PC-3 (cell line): ENCODE data around the gene CERS1. TPM values are rescaled to one million over a fixed set of nuclear protein-coding genes. Genes with fewer than 3 reads are reported as not detected.
A peak's percentile ranks its signal among the peaks of the same experiment; 100 is the strongest.

Experiments
- ATAC-seq: fragments of 200-7000 bp; cut with Tn5 transposase; 2 replicates; pipeline ENCODE4 v1.9.1; 2020; ENCODE audit warnings: mild to moderate bottlenecking, moderate library complexity
- BruUV-seq: library from RNA; stranded (reverse); fragments of 400-500 nt; replicated peaks from 2 replicates; lab custom pipeline; 2021; lab: Mats Ljungman, UMichigan
- CTCF ChIA-PET: fragments of 300-600 bp; sonication (Branson Sonifier 250); formaldehyde crosslinking; loops from one replicate; lab custom pipeline; 2022; ENCODE audit warnings: antibody characterized with exemption; lab: Charles Lee
- POLR2A ChIA-PET: fragments of 300-600 bp; sonication (Branson Sonifier 250); formaldehyde crosslinking; loops from one replicate; lab custom pipeline; 2022; ENCODE audit warnings: antibody characterized with exemption; ENCODE audit not compliant: unreplicated experiment; lab: Charles Lee
- DNase-seq: peaks from one replicate; pipeline ENCODE4 v3.0.0-alpha.2; 2015
- H2AFZ ChIP-seq: fragments of 300-600 bp; sonication (generic); 2 replicates; pipeline ENCODE4 v1.6.0; 2016; ENCODE audit warnings: antibody characterized with exemption, low read length
- H3F3A ChIP-seq: fragments of 300-600 bp; sonication (generic); one replicate; pipeline ENCODE4 v1.6.0; 2017; ENCODE audit warnings: antibody characterized with exemption, low read length, control low read depth, mild to moderate bottlenecking; ENCODE audit not compliant: unreplicated experiment
- H3K27ac ChIP-seq: fragments of 300-600 bp; sonication (generic); 2 replicates; pipeline ENCODE4 v1.5.1; 2016; ENCODE audit warnings: mild to moderate bottlenecking, low read length
- H3K27me3 ChIP-seq: fragments of 300-600 bp; sonication (generic); 2 replicates; pipeline ENCODE4 v1.6.1; 2016; ENCODE audit warnings: low read length, mixed read lengths
- H3K36me3 ChIP-seq: fragments of 300-600 bp; sonication (generic); 2 replicates; pipeline ENCODE4 v1.6.1; 2016; ENCODE audit warnings: low read depth, mixed run types, low read length, mixed read lengths
- H3K4me1 ChIP-seq: fragments of 300-600 bp; sonication (generic); 2 replicates; pipeline ENCODE4 v1.5.1; 2016; ENCODE audit warnings: low read length; ENCODE audit not compliant: insufficient read depth
- H3K4me2 ChIP-seq: fragments of 300-600 bp; sonication (generic); 2 replicates; pipeline ENCODE4 v1.6.0; 2016; ENCODE audit warnings: low read length
- H3K4me3 ChIP-seq: fragments of 300-600 bp; sonication (generic); 2 replicates; pipeline ENCODE4 v1.5.1; 2016; ENCODE audit warnings: mild to moderate bottlenecking, low read length, mixed read lengths
- H3K79me2 ChIP-seq: fragments of 300-600 bp; sonication (generic); 2 replicates; pipeline ENCODE4 v1.6.1; 2017; ENCODE audit warnings: low read length, mixed read lengths
- H3K9ac ChIP-seq: fragments of 300-600 bp; sonication (generic); 2 replicates; pipeline ENCODE4 v1.6.0; 2016; ENCODE audit warnings: mild to moderate bottlenecking, low read length
- H3K9me2 ChIP-seq: fragments of 300-600 bp; sonication (generic); replicated peaks from 2 replicates; pipeline ENCODE4 v1.6.1; 2016; ENCODE audit warnings: mixed run types, low read length, mixed read lengths
- H3K9me3 ChIP-seq: fragments of 300-600 bp; sonication (generic); 2 replicates; pipeline ENCODE4 v1.6.1; 2016; ENCODE audit warnings: low read length, mixed read lengths
- H4K20me1 ChIP-seq: fragments of 300-600 bp; sonication (generic); 2 replicates; pipeline ENCODE4 v1.6.1; 2016; ENCODE audit warnings: low read length, mixed read lengths
- EZH2 ChIP-seq: fragments of 300-600 bp; sonication (generic); IDR thresholded peaks from one replicate; pipeline ENCODE4 v1.6.1; 2017; ENCODE audit warnings: antibody characterized with exemption, mild to moderate bottlenecking, low read length; ENCODE audit not compliant: unreplicated experiment
- EZH2phosphoT487 ChIP-seq: fragments of 300-600 bp; sonication (generic); IDR thresholded peaks from 2 replicates; pipeline ENCODE4 v1.6.1; 2018; ENCODE audit warnings: mild to moderate bottlenecking, antibody characterized with exemption, low read length, borderline replicate concordance
- intact Hi-C: fragments of 100-400 bp; cut with micrococcal nuclease; formaldehyde crosslinking; loops from 2 replicates; pipeline ENCODE4 v1.9.0; 2023
- total RNA-seq: library from RNA; depleted of rRNA; stranded (reverse); fragments of >200 nt; gene quantifications from 2 replicates; pipeline ENCODE4 v1.2.3, GENCODE V29; 2014
- TF ChIP-seq, protein P1 (sequence below): fragments of 300-600 bp; sonication (generic); conservative IDR thresholded peaks from 2 replicates; pipeline ENCODE4 v1.5.1; 2017; ENCODE audit warnings: antibody characterized with exemption, low read depth, mild to moderate bottlenecking, low read length

CERS1 gene
- total RNA-seq, 1 experiment from 2014 or later, result 0.95 TPM

DNA sequence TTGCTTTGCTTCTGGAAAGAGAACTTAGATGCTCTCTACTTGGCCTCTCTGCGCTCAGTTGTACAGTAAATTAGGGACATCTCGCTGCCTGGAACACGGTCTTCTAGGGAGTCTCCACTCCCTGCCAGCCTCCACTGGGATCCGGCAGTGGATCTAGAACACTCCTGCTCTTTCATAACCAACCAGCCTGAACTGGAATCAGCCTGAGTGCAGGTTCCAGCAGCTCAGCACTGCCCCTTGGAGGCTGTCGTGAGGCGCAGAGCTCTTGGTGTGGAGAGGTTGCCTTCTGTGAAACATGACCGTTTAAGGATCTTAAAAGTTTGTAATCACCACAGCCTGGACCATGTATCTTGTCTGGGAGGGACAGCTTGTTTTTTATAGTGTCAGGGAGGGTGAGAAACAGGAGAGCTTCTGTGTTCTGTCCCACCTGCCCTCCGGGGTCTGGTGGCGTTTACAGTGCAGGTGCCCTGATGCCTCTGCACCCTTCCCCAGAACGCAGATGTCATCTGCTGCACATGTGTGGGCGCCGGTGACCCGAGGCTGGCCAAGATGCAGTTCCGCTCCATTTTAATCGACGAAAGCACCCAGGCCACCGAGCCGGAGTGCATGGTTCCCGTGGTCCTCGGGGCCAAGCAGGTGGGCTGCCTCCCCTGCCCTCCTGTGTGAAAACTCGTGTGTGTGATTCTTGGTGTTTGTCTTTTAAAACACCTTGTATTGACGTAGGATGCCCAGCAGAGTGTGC, 39.4 kb downstream of the CERS1 start:
- ATAC-seq (peak; percentile 70), DNase-seq (peak; percentile 30)
- Histone ChIP-seq H3K36me3 (peaks cover 76% of the 10 kb centered on the region), H3K9me3 (no peaks in the 10 kb centered on the region), H3F3A (no peaks in the 10 kb centered on the region), H2AFZ (no peak overlapping the region), H4K20me1 (0 out of 2 replicates have a peak, but pooled peaks cover 5% of the 10 kb centered on the region), H3K27me3 (no peaks in the 10 kb centered on the region), H3K9ac (no peak overlapping the region), H3K79me2 (no peaks in the 10 kb centered on the region), H3K4me1 (no peaks in the 10 kb centered on the region), H3K27ac (no peak overlapping the region), H3K4me3 (no peak overlapping the region), H3K4me2 (no peak overlapping the region), H3K9me2 (no peaks in the 10 kb centered on the region)
- TF ChIP-seq, protein P1, sequence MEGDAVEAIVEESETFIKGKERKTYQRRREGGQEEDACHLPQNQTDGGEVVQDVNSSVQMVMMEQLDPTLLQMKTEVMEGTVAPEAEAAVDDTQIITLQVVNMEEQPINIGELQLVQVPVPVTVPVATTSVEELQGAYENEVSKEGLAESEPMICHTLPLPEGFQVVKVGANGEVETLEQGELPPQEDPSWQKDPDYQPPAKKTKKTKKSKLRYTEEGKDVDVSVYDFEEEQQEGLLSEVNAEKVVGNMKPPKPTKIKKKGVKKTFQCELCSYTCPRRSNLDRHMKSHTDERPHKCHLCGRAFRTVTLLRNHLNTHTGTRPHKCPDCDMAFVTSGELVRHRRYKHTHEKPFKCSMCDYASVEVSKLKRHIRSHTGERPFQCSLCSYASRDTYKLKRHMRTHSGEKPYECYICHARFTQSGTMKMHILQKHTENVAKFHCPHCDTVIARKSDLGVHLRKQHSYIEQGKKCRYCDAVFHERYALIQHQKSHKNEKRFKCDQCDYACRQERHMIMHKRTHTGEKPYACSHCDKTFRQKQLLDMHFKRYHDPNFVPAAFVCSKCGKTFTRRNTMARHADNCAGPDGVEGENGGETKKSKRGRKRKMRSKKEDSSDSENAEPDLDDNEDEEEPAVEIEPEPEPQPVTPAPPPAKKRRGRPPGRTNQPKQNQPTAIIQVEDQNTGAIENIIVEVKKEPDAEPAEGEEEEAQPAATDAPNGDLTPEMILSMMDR, result peak; percentile 54
- TF ChIP-seq EZH2phosphoT487, result no peak
- POLR2A ChIA-PET, result no interaction called here
- CTCF ChIA-PET, result interaction anchor here (0.6 kb wide), 1 partner anchor 24 kb away, joined by 5 read pairs; no protein-coding TSS in a partner anchor
- intact Hi-C loops, result no loop called here
- BruUV-seq, result no TSS peak

DNA sequence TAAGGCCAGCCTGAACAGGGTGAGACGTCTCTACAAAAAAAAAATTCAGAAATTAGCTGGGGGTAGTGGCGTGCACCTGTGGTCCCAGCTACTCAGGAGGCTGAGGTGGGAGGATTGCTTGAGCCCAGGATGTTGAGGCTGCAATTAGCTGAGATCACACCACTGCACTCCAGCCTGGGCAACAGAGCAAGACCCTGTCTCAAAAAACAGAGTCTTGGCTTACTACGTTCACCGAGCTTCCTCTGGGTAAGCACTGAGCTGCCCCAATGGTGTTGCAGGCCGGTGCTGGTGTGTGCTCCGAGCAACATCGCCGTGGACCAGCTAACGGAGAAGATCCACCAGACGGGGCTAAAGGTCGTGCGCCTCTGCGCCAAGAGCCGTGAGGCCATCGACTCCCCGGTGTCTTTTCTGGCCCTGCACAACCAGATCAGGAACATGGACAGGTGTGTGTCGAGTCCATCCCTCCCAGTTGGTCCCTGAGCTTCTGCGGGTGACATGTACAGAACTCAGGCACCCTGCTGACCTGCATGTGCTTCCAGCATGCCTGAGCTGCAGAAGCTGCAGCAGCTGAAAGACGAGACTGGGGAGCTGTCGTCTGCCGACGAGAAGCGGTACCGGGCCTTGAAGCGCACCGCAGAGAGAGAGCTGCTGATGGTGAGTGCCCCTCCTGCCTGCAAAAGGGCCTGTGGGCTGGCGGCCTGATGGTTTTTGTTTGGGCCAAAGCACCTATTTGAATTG, 40.1 kb downstream of the CERS1 start:
- no peaks in the 10 kb centered on the region for H3K9me3 ChIP-seq
- no peak overlapping the region for H3K4me2 ChIP-seq
- TF ChIP-seq EZH2, result no peak
- TF ChIP-seq, protein P1, result no peak
- no peak for TF ChIP-seq EZH2phosphoT487
- H3K79me2 ChIP-seq, result no peaks in the 10 kb centered on the region; the same call in 1 of the 2 replicates
- H3K27me3 ChIP-seq, result no peaks in the 10 kb centered on the region
- H3K36me3 ChIP-seq, result peaks cover 77% of the 10 kb centered on the region
- ATAC-seq (no peak), DNase-seq (no peak)
- H3F3A ChIP-seq, result no peaks in the 10 kb centered on the region
- 0 out of 2 replicates have a peak, but pooled peaks cover 5% of the 10 kb centered on the region for H4K20me1 ChIP-seq
- ChIA-PET POLR2A (no interaction called here), CTCF (interaction anchor here (0.6 kb wide), 1 partner anchor 24 kb away, joined by 5 read pairs; no protein-coding TSS in a partner anchor)
- H2AFZ ChIP-seq, result no peak overlapping the region
- BruUV-seq, result no TSS peak
- no peaks in the 10 kb centered on the region for H3K9me2 ChIP-seq
- H3K4me3 ChIP-seq, result no peak overlapping the region
- no peak overlapping the region for H3K9ac ChIP-seq
- H3K4me1 ChIP-seq, result no peaks in the 10 kb centered on the region
- intact Hi-C loops, result no loop called here
- H3K27ac ChIP-seq, result no peak overlapping the region
